Measurements from ENCODE around the gene NUTM1.

The NUTM1 gene

GRCh38 chr15:34342737-34343575 lies at the start of gene NUTM1, which contains the start of gene NOP10:
Gene NUTM1 (plus strand): TSS chr15:34343315. CDS start chr15:34343697, 382 bp downstream.
Gene NOP10 (minus strand): TSS chr15:34343136. CDS start chr15:34343073, 63 bp downstream.
- peak; percentile 82 for DNase-seq

- DNase-seq, result no peak
These were observed 46.1 kb upstream of the NUTM1 start for GRCh38 chr15:34297059-34297458.

- DNase-seq, result no peak
These were observed 42.1 kb upstream of the NUTM1 start for GRCh38 chr15:34301058-34301457.

GRCh38 chr15:34304613-34305012 lies 38.5 kb upstream of the NUTM1 start:
- no peak for DNase-seq

GRCh38 chr15:34311563-34311962 lies 31.6 kb upstream of the NUTM1 start:
- DNase-seq, result no peak

GRCh38 chr15:34314491-34315490 lies 28.3 kb upstream of the NUTM1 start:
- no peak for DNase-seq

- DNase-seq, result peak; percentile 63
These were observed 24.6 kb upstream of the NUTM1 start for GRCh38 chr15:34318277-34319079.

- no peak for DNase-seq
These were observed 19.9 kb upstream of the NUTM1 start for GRCh38 chr15:34323217-34323616.

GRCh38 chr15:34324933-34325332 lies 18.2 kb upstream of the NUTM1 start:
- no peak for DNase-seq

- no peak for DNase-seq
These were observed 17.7 kb upstream of the NUTM1 start for GRCh38 chr15:34325368-34325767.

- no peak for DNase-seq
These were observed 15.2 kb upstream of the NUTM1 start for GRCh38 chr15:34327906-34328305.

- DNase-seq, result no peak
These were observed 14.1 kb upstream of the NUTM1 start for GRCh38 chr15:34329006-34329405.

GRCh38 chr15:34330279-34330678 lies 12.8 kb upstream of the NUTM1 start:
- no peak for DNase-seq

- peak; percentile 3 for DNase-seq
These were observed 11.3 kb upstream of the NUTM1 start for GRCh38 chr15:34331809-34332208.

GRCh38 chr15:34332553-34333120 lies 10.5 kb upstream of the NUTM1 start:
- no peak for DNase-seq

- DNase-seq, result no peak
These were observed 8.4 kb upstream of the NUTM1 start for GRCh38 chr15:34334672-34335071.

GRCh38 chr15:34335176-34336032 lies 7.7 kb upstream of the NUTM1 start:
- peak; percentile 2 for DNase-seq

- no peak for DNase-seq
These were observed 6.7 kb upstream of the NUTM1 start for GRCh38 chr15:34336231-34336990.

- DNase-seq, result peak; percentile 3
These were observed 6.0 kb upstream of the NUTM1 start for GRCh38 chr15:34336991-34337556.

All from NCI-H510A treated with DMSO at 0.1 percent for 48 hours (cell line).